Measurements from ENCODE around the gene MIGA2. TPM values are rescaled to one million over a fixed set of nuclear protein-coding genes. Genes with fewer than 3 reads are reported as not detected.

Gene MIGA2
- total RNA-seq, 1 experiment from 2014 or later: 23.7 TPM

GRCh38 chr9:129094387-129095169 is 58.2 kb downstream of the MIGA2 start:
- ATAC-seq (no peak), DNase-seq (ENCODE audit: low read depth, low spot score) (no peak)
- POLR2A ChIA-PET: no interaction called here
- no TSS peak for BruUV-seq (replicated peaks)
- Histone ChIP-seq H3K9me2 (ENCODE audit: insufficient read depth) (no peaks in the 10 kb centered on the region), H3K27me3 (ENCODE audit: insufficient read depth, low read length) (no peaks in the 10 kb centered on the region), H3K9me3 (ENCODE audit: control insufficient read depth in 1 of 2, insufficient read depth in 1 of 2, low read depth in 1 of 2, low read length in 2 of 2) (no peaks in the 10 kb centered on the region), H2AFZ (ENCODE audit: low read depth, low read length, poor library complexity, severe bottlenecking) (no peak overlapping the region), H3K9ac (ENCODE audit: low read length) (no peak overlapping the region), H3K4me1 (ENCODE audit: control insufficient read depth in 1 of 2, insufficient read depth in 2 of 2, low read length in 2 of 2) (no peaks in the 10 kb centered on the region), H3K27ac (ENCODE audit: low read depth, low read length) (no peak overlapping the region), H4K20me1 (ENCODE audit: insufficient read depth) (no peaks in the 10 kb centered on the region), H3K79me2 (ENCODE audit: insufficient read depth, low read length) (no peaks in the 10 kb centered on the region), H3K4me2 (ENCODE audit: low read length) (no peak overlapping the region), H3K36me3 (ENCODE audit: control insufficient read depth in 1 of 2, insufficient read depth in 2 of 2, low read length in 2 of 2) (no peaks in the 10 kb centered on the region; a peak in 1 of 4 replicates), H3K4me3 (replicated peaks in 1 of 2; ENCODE audit: low read depth in 1 of 2, low read length in 2 of 2) (no peak overlapping the region)
- TF ChIP-seq CTCF (IDR thresholded peaks at IDR 0.05 in 2 of 3, conservative IDR thresholded peaks at IDR 0.05 in 1 of 3; ENCODE audit: borderline replicate concordance in 1 of 3, insufficient read depth in 1 of 3, low read depth in 2 of 3, low read length in 2 of 3) (no peak), JUND (IDR thresholded peaks at IDR 0.05) (no peak), MAX (IDR thresholded peaks at IDR 0.05) (no peak), REST (IDR thresholded peaks at IDR 0.05; ENCODE audit: low read depth) (no peak), POLR2A (IDR thresholded peaks at IDR 0.05; ENCODE audit: borderline replicate concordance, extremely low read depth, insufficient read depth, insufficient read length) (no peak), SRF (IDR thresholded peaks at IDR 0.05; ENCODE audit: low read depth) (no peak), ELF1 (IDR thresholded peaks at IDR 0.05; ENCODE audit: borderline replicate concordance, low read depth) (no peak), ATF3 (IDR thresholded peaks at IDR 0.05) (no peak), CBX3 (IDR thresholded peaks at IDR 0.05; ENCODE audit: low read depth) (no peak), EZH2 (IDR thresholded peaks at IDR 0.05) (no peak), POLR2AphosphoS5 (IDR thresholded peaks at IDR 0.05; ENCODE audit: low read depth, low read length) (no peak), CEBPB (IDR thresholded peaks at IDR 0.05; ENCODE audit: low read depth) (no peak), EZH2phosphoT487 (IDR thresholded peaks at IDR 0.05; ENCODE audit: borderline replicate concordance) (no peak)
- CTCF ChIA-PET: no interaction called here
- intact Hi-C loops (cut with micrococcal nuclease): no loop called here
- RAD21 ChIA-PET (ENCODE audit: low non-redundant PET in 1 of 2, low total read pairs in 2 of 2, uncharacterized antibody in 2 of 2, unreplicated experiment in 2 of 2): no interaction called here
